ENCODE measurements around the gene SRSF7. TPM values are rescaled to one million over a fixed set of nuclear protein-coding genes. Genes with fewer than 3 reads are reported as not detected.

The SRSF7 gene
- total and polyA plus RNA-seq, 4 donors: 49.8 to 111 (median 65.2) TPM

- no peak for DNase-seq (ENCODE audit: low spot score)
- peaks cover 19 to 44% (median 30%) of the 10 kb centered on the region in 4 donors for H3K4me1 ChIP-seq (ENCODE audit: control insufficient read depth in 4 of 4, insufficient read depth in 4 of 4, low read length in 3 of 4)
- TF ChIP-seq, protein P1, sequence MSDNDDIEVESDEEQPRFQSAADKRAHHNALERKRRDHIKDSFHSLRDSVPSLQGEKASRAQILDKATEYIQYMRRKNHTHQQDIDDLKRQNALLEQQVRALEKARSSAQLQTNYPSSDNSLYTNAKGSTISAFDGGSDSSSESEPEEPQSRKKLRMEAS (IDR thresholded peaks at IDR 0.05): no peak
- TF ChIP-seq HNF4A (conservative IDR thresholded peaks at IDR 0.05) (no peak), RAD21 (IDR thresholded peaks at IDR 0.05) (no peak), CTCF (IDR thresholded peaks at IDR 0.05; ENCODE audit: low read depth, low read length, missing input control) (peak; percentile 2), REST (IDR thresholded peaks at IDR 0.05) (no peak), SP1 (IDR thresholded peaks at IDR 0.05) (peak; percentile 2), FOXA1 (IDR thresholded peaks at IDR 0.05) (no peak), NR2F2 (IDR thresholded peaks at IDR 0.05) (no peak)
- no peaks in the 10 kb centered on the region for H3K9me3 ChIP-seq (ENCODE audit: control insufficient read depth in 4 of 4, low read length in 3 of 4)
- H3K27ac ChIP-seq (ENCODE audit: low read depth in 1 of 2, low read length in 2 of 2): peak overlapping the region; percentile 65 to 94
- no peaks in the 10 kb centered on the region for H3K27me3 ChIP-seq (ENCODE audit: control insufficient read depth in 4 of 4, insufficient read depth in 4 of 4, low read length in 3 of 4)
- H3K36me3 ChIP-seq (ENCODE audit: control insufficient read depth in 4 of 4, insufficient read depth in 3 of 4, low read depth in 1 of 4, low read length in 3 of 4): peaks cover 2 to 18% (median 9%) of the 10 kb centered on the region in 4 donors
- no peak overlapping the region for H3K9ac ChIP-seq (ENCODE audit: low read depth in 1 of 2, low read length in 2 of 2)
- WGBS: 70% methylated on average over 9 of the region's 9 CpGs
- H3K4me3 ChIP-seq (ENCODE audit: low read depth in 1 of 3, low read length in 3 of 3): no peak overlapping the region
Observed at GRCh38 chr2:38734299-38735058, 16.7 kb downstream of the SRSF7 start.

- peak; percentile 41 for DNase-seq (ENCODE audit: low spot score)
- TF ChIP-seq EGR1 (IDR thresholded peaks at IDR 0.05; ENCODE audit: low read depth in 2 of 2): no peak
- peak; percentile 87 to 94 for TF ChIP-seq JUND (IDR thresholded peaks at IDR 0.05)
- TF ChIP-seq, protein P1 (IDR thresholded peaks at IDR 0.05): no peak
- peak; percentile 88 for TF ChIP-seq ATF3 (IDR thresholded peaks at IDR 0.05)
- peak; percentile 57 for TF ChIP-seq ZBTB33 (IDR thresholded peaks at IDR 0.05)
- TF ChIP-seq REST (IDR thresholded peaks at IDR 0.05): peak; percentile 52
- TF ChIP-seq YY1 (IDR thresholded peaks at IDR 0.05): peak; percentile 93
- TF ChIP-seq GABPA (IDR thresholded peaks at IDR 0.05 in 1 of 2, conservative IDR thresholded peaks at IDR 0.05 in 1 of 2): peak in 1 of 2 donors; percentile 7
- TF ChIP-seq HNF4A (conservative IDR thresholded peaks at IDR 0.05): peak; percentile 77 to 92
- TF ChIP-seq SP1 (IDR thresholded peaks at IDR 0.05): peak; percentile 60
- peak; percentile 14 for TF ChIP-seq NR2F2 (IDR thresholded peaks at IDR 0.05)
- TF ChIP-seq HNF4G (IDR thresholded peaks at IDR 0.05): no peak
Observed at GRCh38 chr2:38733300-38733971, 17.7 kb downstream of the SRSF7 start.

More at GRCh38 chr2:38733300-38733971, 17.7 kb downstream of the SRSF7 start:
- H3K27me3 ChIP-seq (ENCODE audit: control insufficient read depth in 4 of 4, insufficient read depth in 4 of 4, low read length in 3 of 4): no peaks in the 10 kb centered on the region
- peaks cover 19 to 44% (median 30%) of the 10 kb centered on the region in 4 donors for H3K4me1 ChIP-seq (ENCODE audit: control insufficient read depth in 4 of 4, insufficient read depth in 4 of 4, low read length in 3 of 4)
- no peaks in the 10 kb centered on the region for H3K9me3 ChIP-seq (ENCODE audit: control insufficient read depth in 4 of 4, low read length in 3 of 4)
- H3K36me3 ChIP-seq (ENCODE audit: control insufficient read depth in 4 of 4, insufficient read depth in 3 of 4, low read depth in 1 of 4, low read length in 3 of 4): peaks cover 2 to 19% (median 12%) of the 10 kb centered on the region in 4 donors
- H3K27ac ChIP-seq (ENCODE audit: low read depth in 1 of 2, low read length in 2 of 2): peak overlapping the region; percentile 42 to 94
- no peak overlapping the region for H3K4me3 ChIP-seq (ENCODE audit: low read depth in 1 of 3, low read length in 3 of 3)
- 55% methylated on average over 6 of the region's 6 CpGs for WGBS
- peak overlapping the region in 1 of 2 donors; percentile 39 for H3K9ac ChIP-seq (ENCODE audit: low read depth in 1 of 2, low read length in 2 of 2)
